T-cell (primary cell): Measurements from ENCODE around the gene CTSL. TPM values are rescaled to one million over a fixed set of nuclear protein-coding genes. Genes with fewer than 3 reads are reported as not detected.

Source experiments
- ATAC-seq, 4 experiments: fragments of 200-7000 bp in 3 of 4; fragments of 150-1000 bp in 1 of 4; cut with Tn5 transposase; replicated peaks in 1 of 4; 1 replicate in 3 of 4; 2 replicates in 1 of 4; pipeline ENCODE4 v1.10.0; 2021; ENCODE audit warnings: moderate library complexity in 3 of 4, mild to moderate bottlenecking in 2 of 4, moderate number of reproducible peaks in 1 of 4
- CTCF ChIA-PET, 2 donors: fragments of 300-600 bp; sonication (Branson Sonifier 250); formaldehyde crosslinking; loops; one replicate each; lab custom pipeline; 2022; ENCODE audit warnings: antibody characterized with exemption in 2 of 2; lab: Charles Lee
- POLR2A ChIA-PET, 2 donors: fragments of 300-600 bp; sonication (Branson Sonifier 250); formaldehyde crosslinking; loops; one replicate each; lab custom pipeline; 2022; ENCODE audit warnings: antibody characterized with exemption in 2 of 2; lab: Charles Lee
- DNase-seq, 35 experiments: peaks; one replicate each; pipeline versions ENCODE4 v3.0.0 to v3.0.0-alpha.2; 2013 to 2023
- H3K27ac ChIP-seq: one replicate; pipeline ENCODE4 v1.5.1; 2013; ENCODE audit warnings: low read length
- H3K27me3 ChIP-seq, 2 experiments: replicated peaks in 1 of 2; 1 replicate in 1 of 2; 2 replicates in 1 of 2; pipeline versions ENCODE4 v1.6.1 to v1.7.0; 2013; ENCODE audit warnings: low read length in 1 of 2, mixed read lengths in 1 of 2; ENCODE audit not compliant: control insufficient read depth in 2 of 2, insufficient read depth in 2 of 2; ENCODE audit errors: extremely low read depth in 1 of 2
- H3K36me3 ChIP-seq, 2 donors: 1 replicate in 1 of 2; 2 replicates in 1 of 2; pipeline versions ENCODE4 v1.6.1 to v1.7.0; 2013; ENCODE audit warnings: low read length in 1 of 2; ENCODE audit not compliant: control insufficient read depth in 2 of 2, insufficient read depth in 1 of 2; ENCODE audit errors: extremely low read depth in 1 of 2
- H3K4me1 ChIP-seq, 2 experiments: 1 replicate in 1 of 2; 2 replicates in 1 of 2; pipeline versions ENCODE4 v1.6.1 to v1.7.0; 2013; ENCODE audit warnings: low read length in 2 of 2, mixed read lengths in 1 of 2; ENCODE audit not compliant: insufficient read depth in 2 of 2, control insufficient read depth in 1 of 2; ENCODE audit errors: extremely low read depth in 1 of 2
- H3K4me3 ChIP-seq, 2 donors: 1 replicate in 1 of 2; 2 replicates in 1 of 2; pipeline versions ENCODE4 v1.5.1 to v1.7.0; 2013; ENCODE audit warnings: mild to moderate bottlenecking in 2 of 2, low read length in 1 of 2, moderate library complexity in 1 of 2; ENCODE audit not compliant: control insufficient read depth in 1 of 2; ENCODE audit errors: extremely low read depth in 1 of 2
- H3K9me3 ChIP-seq: 2 replicates; pipeline ENCODE4 v1.7.0; 2013
- H3K27ac Mint-ChIP-seq, 2 donors: one replicate each; pipeline ENCODE4 v1.8.0; 2020 to 2021; ENCODE audit warnings: mild to moderate bottlenecking in 2 of 2, mixed read lengths in 2 of 2
- H3K27me3 Mint-ChIP-seq, 2 donors: one replicate each; pipeline ENCODE4 v1.8.0; 2021 to 2022; ENCODE audit warnings: mixed read lengths in 2 of 2
- H3K36me3 Mint-ChIP-seq: one replicate; pipeline ENCODE4 v1.8.0; 2021; ENCODE audit warnings: mixed read lengths
- H3K4me1 Mint-ChIP-seq, 3 donors: one replicate each; pipeline ENCODE4 v1.8.0; 2020 to 2022; ENCODE audit warnings: mixed read lengths in 3 of 3, mild to moderate bottlenecking in 1 of 3
- H3K4me3 Mint-ChIP-seq, 3 donors: one replicate each; pipeline ENCODE4 v1.8.0; 2020 to 2022; ENCODE audit warnings: mild to moderate bottlenecking in 3 of 3, mixed read lengths in 3 of 3, moderate library complexity in 3 of 3
- H3K9me3 Mint-ChIP-seq, 3 donors: one replicate each; pipeline ENCODE4 v1.8.0; 2020 to 2022; ENCODE audit warnings: mixed read lengths in 3 of 3
- WGBS: methylation state at CpG from one replicate; pipeline ENCODE4 v1.1.5; 2013; ENCODE audit warnings: missing lambda C conversion rate; ENCODE audit not compliant: insufficient coverage; 5-methylcytosine and 5-hydroxymethylcytosine counted together
- total RNA-seq, 35 experiments: library from RNA in 6 of 35; stranded (reverse) in 6 of 35; fragments of 120-200 nt in 1 of 35; gene quantifications; one replicate each; pipeline versions ENCODE4 v1.2.1 to v1.2.4 and lab custom pipeline; 2013 to 2026

Gene CTSL
- total RNA-seq, 5 donors from 2014 or later (not counting 1 experiment from before 2014, with no cell fraction given) = 0.54 to 141 (median 54.5) TPM

DNA sequence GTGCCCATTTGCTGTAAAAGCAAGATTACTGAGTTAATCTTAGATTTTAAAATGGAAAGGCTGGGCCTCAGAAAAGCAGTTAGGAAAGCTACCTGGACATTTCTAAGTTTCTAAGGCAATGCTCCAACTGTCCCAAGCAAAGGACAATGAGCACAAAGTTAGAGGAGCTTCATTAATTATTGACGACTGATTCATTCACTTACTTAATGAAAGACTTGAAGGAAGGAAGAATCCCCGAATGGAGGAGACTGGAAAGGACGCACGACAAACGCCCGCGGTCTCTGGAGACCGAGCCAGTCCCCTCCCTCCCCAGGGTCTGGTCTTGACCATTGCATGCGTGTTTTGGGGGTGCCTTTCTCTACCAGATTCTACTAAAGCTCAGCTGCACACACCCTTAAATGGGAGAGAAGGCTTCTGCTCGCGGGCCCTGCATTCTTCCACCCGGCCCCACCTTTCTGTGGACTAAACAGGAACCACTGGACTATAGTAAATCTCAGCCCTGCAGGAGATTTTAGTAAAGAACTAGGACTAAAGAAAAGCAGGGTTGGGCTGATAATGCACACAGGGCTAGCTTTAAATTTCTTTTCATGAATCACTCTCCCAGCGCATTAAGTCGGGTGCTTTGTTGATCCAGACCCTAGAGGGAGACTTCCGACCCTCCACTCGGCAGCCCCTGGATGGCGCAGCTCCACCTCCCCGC, 44.8 kb downstream of the CTSL start:
- Histone ChIP-seq H3K4me3 (no peak overlapping the region), H3K27me3 (peaks cover 4 to 11% of the 10 kb centered on the region in 2 experiments), H3K9me3 (no peaks in the 10 kb centered on the region), H3K27ac (no peak overlapping the region), H3K36me3 (no peaks in the 10 kb centered on the region), H3K4me1 (no peaks in the 10 kb centered on the region)
- CTCF ChIA-PET = no interaction called here
- POLR2A ChIA-PET = interaction anchor here in 1 of 2 donors (0.7 kb wide), 1 partner anchor 1028 kb away, joined by 3 read pairs; no protein-coding TSS in a partner anchor
- ATAC-seq (no peak), DNase-seq (no peak)
- Mint-ChIP-seq H3K27me3 (peaks cover 5% of the 10 kb centered on the region in 2 donors), H3K4me3 (no peak overlapping the region), H3K9me3 (no peaks in the 10 kb centered on the region), H3K27ac (no peak overlapping the region), H3K4me1 (no peaks in the 10 kb centered on the region), H3K36me3 (no peaks in the 10 kb centered on the region)
- 67% methylated on average over 10 of the region's 18 CpGs for WGBS

DNA sequence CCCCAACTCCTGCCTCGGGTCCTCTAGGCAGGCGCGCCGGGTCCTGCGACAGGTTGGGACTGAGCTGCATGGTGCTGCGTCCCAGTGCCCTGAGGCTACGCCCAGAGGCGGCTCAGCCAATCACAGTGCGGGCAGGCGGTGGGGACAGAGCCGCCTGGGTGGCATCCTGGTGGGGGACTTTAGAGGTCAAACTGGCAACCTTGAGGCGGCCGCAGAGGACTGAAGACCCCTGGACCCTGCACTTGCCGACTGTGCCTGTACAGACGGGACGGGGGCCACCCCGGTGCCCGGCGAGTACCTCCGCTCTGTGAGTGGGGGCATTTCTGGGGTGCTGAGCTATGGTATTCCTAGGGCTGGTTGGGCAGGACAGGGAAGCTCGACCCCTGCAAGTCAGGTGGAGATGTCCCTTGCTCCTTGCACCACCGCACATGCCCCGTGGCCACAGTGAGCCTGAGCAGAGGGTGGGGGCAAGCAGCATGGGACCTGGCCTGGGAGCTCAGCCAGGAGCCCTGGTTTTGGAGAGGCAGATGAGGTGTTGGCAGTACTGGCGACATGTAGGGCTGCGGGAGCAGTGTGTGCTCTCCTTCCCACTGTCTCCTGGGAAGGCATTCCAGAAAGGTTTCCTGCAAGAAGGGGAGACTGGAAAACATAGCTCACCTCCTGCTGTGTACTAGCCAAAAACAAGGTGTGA, 45.5 kb downstream of the CTSL start:
- ChIA-PET POLR2A (no interaction called here), CTCF (no interaction called here)
- Histone ChIP-seq H3K27ac (no peak overlapping the region), H3K9me3 (no peaks in the 10 kb centered on the region), H3K36me3 (no peaks in the 10 kb centered on the region), H3K27me3 (peaks cover 4 to 11% of the 10 kb centered on the region in 2 experiments), H3K4me1 (no peaks in the 10 kb centered on the region), H3K4me3 (no peak overlapping the region)
- no peak for ATAC-seq
- Mint-ChIP-seq H3K27ac (no peak overlapping the region), H3K36me3 (no peaks in the 10 kb centered on the region), H3K9me3 (no peaks in the 10 kb centered on the region), H3K4me1 (no peaks in the 10 kb centered on the region), H3K27me3 (peaks cover 5 to 9% of the 10 kb centered on the region in 2 donors), H3K4me3 (no peak overlapping the region)
- no peak for DNase-seq
- 77% methylated on average over 20 of the region's 25 CpGs for WGBS

DNA sequence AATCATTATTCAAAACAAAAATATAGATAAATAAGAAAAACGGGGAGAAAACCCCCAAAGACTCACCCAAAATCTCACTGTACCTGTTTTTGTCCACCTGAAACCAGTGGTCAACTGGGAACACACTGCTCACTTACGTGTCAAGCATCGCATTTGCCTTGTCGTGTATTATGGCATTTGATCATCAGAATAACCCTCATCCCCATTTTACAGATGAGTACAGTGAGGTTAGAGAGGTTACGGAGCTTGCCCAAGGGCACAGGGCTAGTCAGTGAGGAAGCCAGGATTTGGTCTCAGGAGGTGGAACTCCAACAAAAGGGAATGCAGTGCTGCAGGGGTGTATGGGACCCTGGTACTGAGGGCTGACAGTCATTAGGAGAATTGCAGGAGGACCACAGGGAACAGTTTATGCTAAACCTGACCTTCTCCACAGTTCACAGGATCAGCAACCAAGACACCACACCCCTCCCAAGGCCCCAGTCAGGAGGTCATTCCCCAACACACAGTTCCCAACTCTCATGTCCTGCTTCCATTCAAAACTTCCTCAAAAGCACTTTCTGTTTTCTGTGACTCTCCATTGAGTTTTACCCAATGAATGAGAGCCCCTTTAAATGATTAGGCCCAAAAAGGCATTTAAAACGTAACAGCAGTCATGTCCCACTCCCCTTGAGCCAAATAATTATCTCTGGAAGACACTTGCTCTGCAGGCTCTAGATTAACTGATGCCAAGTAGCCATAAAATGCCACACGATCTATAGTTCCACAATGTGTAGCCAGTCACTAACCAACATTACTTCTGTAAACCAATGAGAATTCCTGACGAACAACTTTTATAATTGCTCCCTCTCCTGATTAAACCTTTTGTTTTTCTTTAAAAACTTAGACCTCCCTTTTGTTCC, 50.8 kb downstream of the CTSL start:
- no peak for DNase-seq
- no peak overlapping the region for H3K4me3 Mint-ChIP-seq

DNA sequence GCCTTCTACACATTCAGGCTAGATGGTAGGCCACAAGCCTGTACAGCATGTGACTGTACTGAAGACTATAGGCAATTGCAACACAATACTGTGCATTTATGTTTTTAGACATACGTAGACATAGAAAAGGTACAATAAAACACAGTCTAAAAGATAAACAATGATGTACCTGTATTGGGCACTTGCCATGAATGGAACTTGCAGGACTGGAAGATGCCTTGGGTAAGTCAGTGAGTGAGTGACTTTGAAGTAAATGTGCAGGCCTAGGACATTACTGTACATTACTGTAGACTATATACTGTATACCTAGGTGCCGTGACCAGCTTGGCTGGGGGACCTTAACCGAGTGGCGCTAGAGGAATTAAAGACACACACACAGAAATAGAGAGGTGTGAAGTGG, 53.1 kb downstream of the CTSL start:
- no peak for DNase-seq
- H3K4me3 Mint-ChIP-seq = no peak overlapping the region
- CTCF ChIA-PET = no interaction called here

More for the DNA sequence above, 50.8 kb downstream of the CTSL start:
- no peaks in the 10 kb centered on the region for H3K36me3 ChIP-seq
- peaks cover 0 to 4% (median 0%) of the 10 kb centered on the region in 3 donors for H3K9me3 Mint-ChIP-seq
- no peak overlapping the region for H3K27ac Mint-ChIP-seq
- no peaks in the 10 kb centered on the region for H3K9me3 ChIP-seq
- no peaks in the 10 kb centered on the region for H3K4me1 ChIP-seq
- ChIA-PET CTCF (no interaction called here), POLR2A (no interaction called here)
- H3K36me3 Mint-ChIP-seq = no peaks in the 10 kb centered on the region
- ATAC-seq = no peak
- peaks cover 5 to 9% of the 10 kb centered on the region in 2 donors for H3K27me3 Mint-ChIP-seq
- H3K27ac ChIP-seq = no peak overlapping the region
- 55% methylated on average over 4 of the region's 8 CpGs for WGBS
- no peak overlapping the region for H3K4me3 ChIP-seq
- no peaks in the 10 kb centered on the region for H3K4me1 Mint-ChIP-seq
- peaks cover under 1 to 4% of the 10 kb centered on the region in 2 experiments for H3K27me3 ChIP-seq

More for the DNA sequence above, 53.1 kb downstream of the CTSL start:
- POLR2A ChIA-PET = no interaction called here
- no CpG with 5 or more reads among the region's 4 CpGs for WGBS
- H3K4me1 ChIP-seq = no peaks in the 10 kb centered on the region
- ATAC-seq = no peak
- Mint-ChIP-seq H3K36me3 (no peaks in the 10 kb centered on the region), H3K4me1 (no peaks in the 10 kb centered on the region), H3K9me3 (peaks cover 0 to 4% (median 0%) of the 10 kb centered on the region in 3 donors), H3K27me3 (peaks cover 0 to 4% of the 10 kb centered on the region in 2 donors), H3K27ac (no peak overlapping the region)
- H3K27me3 ChIP-seq = no peaks in the 10 kb centered on the region
- no peak overlapping the region for H3K27ac ChIP-seq
- H3K36me3 ChIP-seq = no peaks in the 10 kb centered on the region
- no peak overlapping the region for H3K4me3 ChIP-seq
- no peaks in the 10 kb centered on the region for H3K9me3 ChIP-seq

Other genes starting within 250 kb of the CTSL start
- gene DAPK1, start 228.3 kb upstream of the CTSL start, total RNA-seq = 1 to 10 TPM; 1.7 to 4.2 (median 2.8) TPM
- gene SPATA31E1, start 156.8 kb downstream of the CTSL start, total RNA-seq = not detected
- gene SPATA31C1, start 191.8 kb downstream of the CTSL start, total RNA-seq = not detected
- gene CDK20, start 248.4 kb downstream of the CTSL start, total RNA-seq = 10 to 100 TPM in 2 of 5 donors, 1 to 10 TPM in 3; 6.3 to 14.3 (median 9.2) TPM